Endodermal cell (in vitro differentiated cells): ENCODE results near the gene MSI1. TPM values are rescaled to one million over a fixed set of nuclear protein-coding genes. Genes with fewer than 3 reads are reported as not detected.

Source experiments
- DNase-seq: peaks from one replicate; pipeline ENCODE4 v3.0.0-alpha.2; 2017
- H3K27ac ChIP-seq: 2 replicates; pipeline ENCODE4 v1.5.1; 2013; ENCODE audit warnings: mild to moderate bottlenecking, low read depth, low read length, moderate library complexity
- H3K27me3 ChIP-seq: 2 replicates; pipeline ENCODE4 v1.6.1; 2013; ENCODE audit warnings: mild to moderate bottlenecking, low read length, moderate library complexity; ENCODE audit not compliant: insufficient read depth, control insufficient read depth, poor library complexity, severe bottlenecking
- H3K36me3 ChIP-seq: 2 replicates; pipeline ENCODE4 v1.7.0; 2013; ENCODE audit warnings: mild to moderate bottlenecking, low read length, moderate library complexity; ENCODE audit not compliant: control insufficient read depth, insufficient read depth
- H3K4me1 ChIP-seq: one replicate; pipeline ENCODE4 v1.7.0; 2013; ENCODE audit warnings: low read length; ENCODE audit not compliant: control insufficient read depth, insufficient read depth
- H3K4me3 ChIP-seq: 2 replicates; pipeline ENCODE4 v1.5.1; 2013; ENCODE audit warnings: mild to moderate bottlenecking, low read length, moderate library complexity
- H3K9ac ChIP-seq: 2 replicates; pipeline ENCODE4 v1.6.1; 2013; ENCODE audit warnings: mild to moderate bottlenecking, low read length, moderate library complexity; ENCODE audit not compliant: poor library complexity, severe bottlenecking; ENCODE audit errors: extremely low read depth
- H3K9me3 ChIP-seq: 2 replicates; pipeline ENCODE4 v1.6.1; 2013; ENCODE audit warnings: mild to moderate bottlenecking, low read length, moderate library complexity; ENCODE audit not compliant: control insufficient read depth
- H3K27ac Mint-ChIP-seq: 2 replicates; pipeline ENCODE4 v1.8.0; 2020; ENCODE audit warnings: mixed read lengths
- H3K27me3 Mint-ChIP-seq: 2 replicates; pipeline ENCODE4 v1.8.0; 2021; ENCODE audit warnings: mild to moderate bottlenecking, mixed read lengths; ENCODE audit not compliant: insufficient read depth
- H3K36me3 Mint-ChIP-seq: 2 replicates; pipeline ENCODE4 v1.8.0; 2020; ENCODE audit warnings: low read depth, mixed read lengths
- H3K4me1 Mint-ChIP-seq: 2 replicates; pipeline ENCODE4 v1.8.0; 2020; ENCODE audit warnings: mixed read lengths
- H3K4me3 Mint-ChIP-seq: 2 replicates; pipeline ENCODE4 v1.8.0; 2020; ENCODE audit warnings: mild to moderate bottlenecking, moderate library complexity, mixed read lengths
- H3K9me3 Mint-ChIP-seq: 2 replicates; pipeline ENCODE4 v1.8.0; 2020; ENCODE audit warnings: mild to moderate bottlenecking, mixed read lengths
- CTCF ChIP-seq: fragments of 200-600 bp; sonication (generic); conservative IDR thresholded peaks from 2 replicates; pipeline ENCODE4 v1.5.0; 2021; ENCODE audit warnings: antibody characterized with exemption, mild to moderate bottlenecking
- WGBS, 2 experiments: methylation state at CpG; one replicate each; pipeline versions ENCODE4 v1.1.5 to v1.1.7; 2013; ENCODE audit warnings: missing lambda C conversion rate in 2 of 2, mixed read lengths in 1 of 2; ENCODE audit not compliant: insufficient coverage in 1 of 2, insufficient read length in 1 of 2; 5-methylcytosine and 5-hydroxymethylcytosine counted together
- total RNA-seq, 2 donors: library from RNA; stranded (reverse); fragmentation: NEBNext Ultra II Directional in 1 of 2; extraction: Animal tissue kit (Norgen Biotek cat#: 25700) in 1 of 2; gene quantifications; 2 replicates in 1 of 2; 3 replicates in 1 of 2; pipeline ENCODE4 v1.2.1, GENCODE V29; 2021

The MSI1 gene
- total RNA-seq, 2 donors from 2014 or later = 92.8 to 105 TPM

DNA sequence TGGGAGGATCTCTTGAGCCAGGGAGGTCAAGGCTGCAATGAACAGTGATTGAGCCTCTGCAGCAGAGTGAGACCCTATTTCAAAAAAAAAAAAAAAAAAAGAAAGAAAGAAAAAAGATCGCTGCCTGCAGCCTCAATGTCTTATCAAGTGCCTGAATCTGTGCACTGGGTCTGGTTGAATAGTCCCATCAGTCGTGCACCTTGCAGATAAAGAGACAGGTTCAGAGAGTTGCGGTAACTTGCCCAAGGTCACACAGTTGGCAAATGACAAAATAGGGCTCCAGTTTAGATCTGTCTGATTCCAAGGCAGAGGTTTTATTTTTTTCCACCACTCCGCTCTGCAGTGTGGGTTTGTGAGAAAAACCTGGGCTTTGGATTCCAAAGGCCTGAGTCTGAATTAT, 40.7 kb downstream of the MSI1 start:
- no peak overlapping the region for H3K4me3 ChIP-seq
- no peaks in the 10 kb centered on the region for H3K27me3 ChIP-seq
- no peak overlapping the region for H3K27ac Mint-ChIP-seq
- H3K9me3 ChIP-seq = no peaks in the 10 kb centered on the region
- H3K36me3 Mint-ChIP-seq = no peaks in the 10 kb centered on the region
- H3K27ac ChIP-seq = no peak overlapping the region
- H3K4me1 ChIP-seq = no peaks in the 10 kb centered on the region
- no peak for TF ChIP-seq CTCF
- no peak overlapping the region for H3K9ac ChIP-seq
- H3K4me3 Mint-ChIP-seq = no peak overlapping the region
- H3K9me3 Mint-ChIP-seq = no peaks in the 10 kb centered on the region
- peaks cover 4% of the 10 kb centered on the region for H3K4me1 Mint-ChIP-seq
- H3K27me3 Mint-ChIP-seq = peaks cover 22% of the 10 kb centered on the region
- DNase-seq = no peak
- 84 to 85% methylated on average over 2 to 4 of the region's 4 CpGs for WGBS, 2 experiments
- H3K36me3 ChIP-seq = no peaks in the 10 kb centered on the region

- no peaks in the 10 kb centered on the region for H3K36me3 ChIP-seq
- no peak within 1 kb of the TSS for H3K4me3 ChIP-seq
- Mint-ChIP-seq H3K4me1 (peaks cover 4% of the 10 kb centered on the region), H3K27me3 (peaks cover 22% of the 10 kb centered on the region), H3K27ac (no peak within 1 kb of the TSS), H3K9me3 (no peaks in the 10 kb centered on the region), H3K4me3 (no peak within 1 kb of the TSS), H3K36me3 (no peaks in the 10 kb centered on the region)
- no peak within 1 kb of the TSS for H3K27ac ChIP-seq
- WGBS, 2 experiments = 85 to 92% methylated on average over 2 to 5 of the region's 5 CpGs
- H3K9me3 ChIP-seq = no peaks in the 10 kb centered on the region
- no peak within 1 kb of the TSS for H3K9ac ChIP-seq
- no peak for TF ChIP-seq CTCF
- H3K27me3 ChIP-seq = no peaks in the 10 kb centered on the region
- no peaks in the 10 kb centered on the region for H3K4me1 ChIP-seq
- DNase-seq = no peak
These were observed 41.4 kb downstream of the MSI1 start, which contains the start of gene PLA2G1B for GRCh38 chr12:120327593-120327992. Gene PLA2G1B, minus strand, starts transcription at chr12:120327779. Its CDS starts 26 bp downstream, at chr12:120327753.

GRCh38 chr12:120324841-120325417, 44.0 kb downstream of the MSI1 start:
- H3K4me1 Mint-ChIP-seq = peaks cover 7% of the 10 kb centered on the region
- no peak for DNase-seq
- no peaks in the 10 kb centered on the region for H3K9me3 Mint-ChIP-seq
- H3K36me3 ChIP-seq = no peaks in the 10 kb centered on the region
- H3K9ac ChIP-seq = no peak overlapping the region
- 65 to 74% methylated on average over 4 to 8 of the region's 9 CpGs for WGBS, 2 experiments
- H3K27me3 ChIP-seq = no peaks in the 10 kb centered on the region
- no peak overlapping the region for H3K4me3 ChIP-seq
- TF ChIP-seq CTCF = no peak
- no peak overlapping the region for H3K4me3 Mint-ChIP-seq
- H3K27me3 Mint-ChIP-seq = peaks cover 23% of the 10 kb centered on the region
- H3K9me3 ChIP-seq = no peaks in the 10 kb centered on the region
- H3K27ac Mint-ChIP-seq = no peak overlapping the region
- H3K27ac ChIP-seq = no peak overlapping the region
- no peaks in the 10 kb centered on the region for H3K4me1 ChIP-seq
- H3K36me3 Mint-ChIP-seq = no peaks in the 10 kb centered on the region
